HG03139 (cell line): ENCODE results near the gene PTGS1.
"Not testable (repeated sequence)": the region's sequence is repeated elsewhere in the genome, so short reads cannot be mapped to it uniquely, and the experiment has no call there.

ENCODE experiments used
- ATAC-seq: cut with Tn5 transposase; IDR thresholded peaks from one replicate; pipeline ENCODE4 v1.9.1; 2021; ENCODE audit not compliant: unreplicated experiment

Gene PTGS1

DNA sequence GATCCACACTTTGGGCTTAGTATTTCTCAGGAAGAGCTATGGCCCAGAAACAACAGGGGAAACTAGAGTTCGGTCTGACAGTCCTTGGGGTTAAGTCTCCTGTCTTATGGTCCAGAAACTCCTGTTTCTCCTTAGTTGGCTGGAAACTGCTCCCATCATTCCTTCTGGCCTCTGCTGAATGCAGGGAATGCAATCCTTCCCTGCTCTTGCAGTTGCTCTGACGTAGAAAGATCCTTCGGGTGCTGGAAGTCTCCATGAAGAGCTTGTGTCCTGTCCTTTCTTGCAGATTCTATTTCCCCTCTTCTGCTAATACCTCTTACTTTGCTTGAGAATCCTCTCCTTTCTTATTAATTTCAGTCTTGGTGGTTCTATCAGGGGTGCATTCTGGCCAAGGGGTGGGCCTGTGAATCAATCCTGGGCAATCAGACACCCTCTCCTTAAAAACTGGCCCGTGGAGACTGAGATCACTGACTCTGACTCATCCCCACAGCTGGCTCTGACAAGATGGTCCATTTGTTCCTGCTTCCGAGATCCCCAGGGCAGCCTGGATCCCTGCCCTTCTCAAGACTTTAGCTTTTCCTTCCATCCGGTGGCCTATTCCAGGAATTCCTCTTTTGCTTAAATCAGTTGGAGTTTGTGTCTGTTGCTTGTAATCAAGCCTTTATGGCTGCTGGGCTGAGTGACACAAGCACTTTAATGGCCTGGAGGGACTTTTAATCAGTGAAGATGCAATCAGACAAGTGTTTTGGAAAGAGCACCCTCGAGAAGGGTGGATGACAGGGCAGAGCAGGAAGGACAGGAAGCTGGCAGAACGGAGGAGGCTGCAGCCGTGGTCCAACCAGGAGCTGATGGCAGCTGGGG is 23.7 kb downstream of the PTGS1 start:
- ATAC-seq = no peak

DNA sequence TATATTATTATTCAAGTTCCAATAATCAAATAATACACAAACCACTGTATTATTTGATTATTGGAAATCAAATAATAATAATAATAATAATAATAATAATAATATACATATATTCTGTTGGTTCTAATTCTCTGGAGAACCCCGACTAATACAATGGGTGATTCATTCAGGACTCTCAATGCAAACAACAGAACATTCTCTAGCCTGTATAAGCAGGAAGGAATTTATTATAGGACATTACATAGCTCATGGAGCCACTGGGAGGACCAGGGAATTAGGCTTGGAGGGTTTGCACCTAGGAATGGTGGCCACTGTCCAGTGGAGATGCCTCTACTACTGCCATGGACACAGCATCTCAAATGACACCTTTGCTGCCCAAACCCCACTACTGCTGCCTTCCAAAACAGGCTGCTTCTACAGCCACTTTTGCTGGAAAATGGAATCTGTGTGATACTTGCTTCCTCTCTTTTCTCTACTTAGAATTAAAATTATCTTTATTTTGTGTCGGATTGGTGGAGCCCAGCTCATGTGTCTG is 25.9 kb downstream of the PTGS1 start:
- ATAC-seq = no peak

DNA sequence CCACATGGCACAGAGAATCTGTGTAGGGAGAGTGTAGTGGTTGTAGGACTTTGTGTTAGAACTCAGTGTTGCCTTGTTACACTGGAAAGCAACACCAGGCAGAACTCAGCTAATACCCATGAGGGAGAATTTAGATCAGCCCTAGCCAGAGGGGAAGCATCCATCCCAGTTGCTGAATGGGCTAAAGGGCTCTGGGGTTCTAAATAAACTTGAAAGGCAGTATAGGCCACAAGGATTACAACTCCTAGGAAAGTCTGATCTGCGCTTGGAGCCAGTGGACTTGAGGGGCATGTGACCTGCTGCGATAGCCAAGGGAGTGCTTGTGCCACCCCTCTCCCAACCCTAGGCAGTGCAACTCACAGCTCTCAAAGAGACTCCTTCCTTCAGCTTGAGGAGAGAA is 26.9 kb downstream of the PTGS1 start:
- no peak for ATAC-seq

DNA sequence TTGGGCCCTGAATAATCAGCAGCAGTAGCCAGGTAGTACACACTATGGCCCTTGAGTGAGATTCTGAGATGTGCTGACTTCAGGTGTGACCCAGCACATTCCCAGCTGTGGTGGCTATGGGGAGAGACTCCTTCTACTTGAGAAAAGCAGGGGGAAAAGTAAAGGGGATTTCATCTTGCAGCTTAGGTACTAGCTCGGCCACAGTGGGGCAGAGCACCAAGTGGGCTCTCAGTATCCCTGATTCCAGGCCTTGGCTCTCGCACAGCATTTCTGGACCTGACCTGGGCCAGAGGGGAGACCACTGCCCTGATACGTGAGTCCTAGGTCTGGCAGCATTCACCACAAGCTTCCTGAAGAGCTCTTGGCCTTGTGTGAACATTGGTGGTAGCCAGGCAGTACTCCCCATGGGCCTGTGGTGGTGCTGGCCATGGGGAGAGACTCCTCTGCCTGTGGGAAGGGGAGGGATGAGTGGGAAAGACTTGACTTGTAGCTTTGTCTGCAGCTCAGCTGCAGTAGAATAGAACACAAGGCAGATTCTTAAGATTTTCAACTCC is 27.6 kb downstream of the PTGS1 start:
- no peak for ATAC-seq

DNA sequence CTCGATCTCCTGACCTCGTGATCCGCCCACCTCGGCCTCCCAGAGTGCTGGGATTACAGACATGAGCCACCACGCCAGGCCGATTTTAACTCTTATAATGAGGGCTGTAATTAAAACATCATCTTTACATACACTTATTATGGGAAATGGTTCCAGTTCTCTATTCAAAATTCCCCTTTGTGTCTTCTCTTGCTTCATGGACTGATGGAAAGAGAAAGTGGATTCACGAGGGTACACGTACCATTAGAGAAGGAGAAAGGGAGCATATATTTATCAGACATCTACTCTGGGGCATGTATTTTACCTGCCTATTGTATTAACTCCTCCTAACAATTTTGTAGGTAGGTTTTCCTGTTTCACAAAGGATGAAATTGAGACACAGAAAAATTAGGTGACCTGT is 31.1 kb downstream of the PTGS1 start:
- no peak for ATAC-seq

DNA sequence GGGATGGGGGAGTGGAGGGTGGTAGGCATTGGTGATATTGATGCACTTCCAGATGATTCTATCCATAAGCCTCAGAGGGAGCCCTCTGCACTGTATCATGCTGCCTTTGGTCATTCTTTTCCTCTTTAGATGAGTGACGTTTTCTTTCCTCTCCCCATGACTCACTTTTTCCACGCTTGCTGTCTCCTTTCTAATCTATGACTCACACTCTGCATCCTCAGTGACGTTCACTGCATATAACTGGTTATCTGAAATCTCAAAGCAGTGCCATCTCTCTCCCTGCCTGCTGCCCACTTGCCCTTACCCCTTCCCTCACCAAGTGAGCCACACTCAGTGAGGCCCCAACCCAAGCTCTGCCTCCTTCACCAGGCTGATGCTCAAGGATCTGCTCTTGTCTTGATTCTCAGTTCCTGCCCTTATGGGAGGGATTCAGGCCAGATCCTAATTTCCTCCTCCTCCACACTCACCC is 31.6 kb downstream of the PTGS1 start:
- no peak for ATAC-seq

DNA sequence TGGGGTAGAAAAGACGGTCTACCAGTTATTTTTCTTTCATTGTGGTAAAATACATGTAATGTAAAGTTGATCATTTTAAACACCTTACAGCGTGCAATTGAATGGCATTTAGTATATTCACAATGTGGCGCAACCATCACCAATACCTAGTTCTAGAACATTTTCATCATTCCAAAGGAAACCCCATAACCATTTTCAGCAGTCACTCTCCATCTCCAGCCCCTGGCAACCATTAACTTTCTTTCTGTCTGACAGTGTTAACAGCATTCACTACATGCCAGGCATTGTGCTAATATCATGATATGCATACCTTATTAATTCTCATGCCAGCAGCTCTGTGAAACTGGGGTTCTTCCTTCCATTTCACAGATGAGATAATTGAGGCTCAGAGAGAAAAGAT is 32.0 kb downstream of the PTGS1 start:
- no peak for ATAC-seq

DNA sequence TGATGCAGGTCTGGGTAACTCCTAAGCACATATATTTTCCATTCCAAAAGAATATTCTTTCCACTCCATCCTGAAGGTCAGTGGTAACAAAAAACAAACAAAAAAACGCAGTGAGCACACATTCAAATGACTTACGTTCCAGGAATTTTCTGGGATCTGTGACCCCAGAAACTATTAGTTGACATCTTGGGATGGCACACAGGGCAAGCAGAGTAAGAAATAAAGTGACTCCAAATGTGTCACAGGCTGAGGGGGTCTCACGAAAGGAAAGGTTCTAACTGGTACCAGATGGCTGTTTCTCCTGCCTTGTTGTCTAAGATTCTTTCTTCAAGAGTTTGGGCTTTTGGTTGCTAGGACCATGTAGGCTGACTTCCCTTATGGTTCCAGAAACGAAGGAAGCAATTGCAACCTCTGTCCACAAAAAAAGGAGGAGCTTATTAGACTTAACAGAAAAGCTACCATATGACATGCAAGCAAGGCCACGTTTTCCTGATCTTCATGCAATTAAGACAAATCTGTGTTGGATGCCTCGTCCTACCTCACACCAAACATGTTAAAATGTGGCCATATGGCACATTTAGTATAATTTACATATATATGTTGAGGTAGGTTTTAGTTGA is 32.7 kb downstream of the PTGS1 start:
- ATAC-seq = no peak

DNA sequence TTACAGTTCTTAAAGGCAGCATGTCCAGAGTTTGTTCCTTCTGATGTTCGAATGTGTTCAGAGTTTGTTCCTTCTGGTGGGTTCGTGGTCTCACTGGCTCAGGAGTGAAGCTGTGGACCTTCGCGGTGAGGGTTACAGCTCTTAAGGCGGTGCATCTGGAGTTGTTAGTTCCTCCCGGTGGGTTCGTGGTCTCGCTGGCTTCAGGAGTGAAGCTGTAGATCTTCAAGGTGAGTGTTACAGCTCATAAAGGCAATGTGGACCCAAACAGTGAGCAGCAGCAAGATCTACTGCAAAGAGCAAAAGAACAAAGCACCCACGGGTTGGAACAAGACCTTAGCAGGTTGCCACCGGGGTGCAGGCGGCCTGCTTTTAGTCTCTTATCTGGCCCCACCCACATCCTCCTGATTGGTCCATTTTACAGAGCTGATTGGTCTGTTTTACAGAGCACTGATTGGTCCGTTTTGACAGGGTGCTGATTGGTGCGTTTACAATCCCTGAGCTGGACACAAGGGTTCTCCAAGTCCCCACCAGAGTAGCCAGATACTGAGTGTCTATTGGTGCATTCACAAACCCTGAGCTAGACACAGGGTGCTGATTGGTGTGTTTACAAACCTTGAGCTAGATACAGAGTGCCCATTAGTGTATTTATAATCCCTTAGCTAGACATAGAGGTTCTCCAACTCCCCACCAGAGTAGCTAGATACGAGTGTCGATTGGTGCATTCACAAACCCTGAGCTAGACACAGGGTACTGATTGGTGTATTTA is 34.7 kb downstream of the PTGS1 start:
- ATAC-seq = not testable (repeated sequence)

DNA sequence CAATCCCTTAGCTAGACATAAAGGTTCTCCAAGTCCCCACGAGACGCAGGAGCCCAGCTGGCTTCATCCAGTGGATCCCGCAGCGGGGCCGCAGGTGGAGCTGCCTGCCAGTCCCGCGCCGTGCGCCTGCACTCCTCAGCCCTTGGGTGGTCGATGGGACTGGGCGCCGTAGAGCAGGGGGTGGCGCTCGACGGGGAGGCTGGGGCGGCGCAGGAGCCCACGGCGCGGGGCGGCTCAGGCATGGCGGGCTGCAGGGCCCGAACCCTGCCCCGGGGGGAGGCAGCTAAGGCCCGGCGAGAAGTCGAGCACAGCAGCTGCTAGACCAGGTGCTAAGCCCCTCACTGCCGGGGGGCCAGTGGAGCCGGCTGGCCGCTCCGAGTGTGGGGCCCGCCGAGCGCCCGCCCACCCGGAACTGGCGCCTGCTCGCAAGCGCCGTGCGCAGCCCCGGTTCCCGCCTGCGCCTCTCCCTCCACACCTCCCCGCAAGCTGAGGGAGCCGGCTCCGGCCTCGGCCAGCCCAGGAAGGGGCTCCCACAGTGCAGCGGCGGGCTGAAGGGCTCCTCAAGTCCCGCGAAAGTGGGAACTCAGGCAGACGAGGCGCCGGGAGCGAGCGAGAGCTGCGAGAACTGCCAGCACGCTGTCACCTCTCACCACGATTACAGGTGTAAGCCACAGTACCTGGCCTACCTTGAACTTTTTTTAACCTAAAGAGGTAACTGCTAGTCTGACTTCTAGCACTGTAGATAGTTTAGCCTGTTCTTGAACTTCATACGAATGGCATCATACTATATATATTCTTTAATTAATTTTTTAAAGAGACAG is 35.5 kb downstream of the PTGS1 start:
- ATAC-seq = no peak

DNA sequence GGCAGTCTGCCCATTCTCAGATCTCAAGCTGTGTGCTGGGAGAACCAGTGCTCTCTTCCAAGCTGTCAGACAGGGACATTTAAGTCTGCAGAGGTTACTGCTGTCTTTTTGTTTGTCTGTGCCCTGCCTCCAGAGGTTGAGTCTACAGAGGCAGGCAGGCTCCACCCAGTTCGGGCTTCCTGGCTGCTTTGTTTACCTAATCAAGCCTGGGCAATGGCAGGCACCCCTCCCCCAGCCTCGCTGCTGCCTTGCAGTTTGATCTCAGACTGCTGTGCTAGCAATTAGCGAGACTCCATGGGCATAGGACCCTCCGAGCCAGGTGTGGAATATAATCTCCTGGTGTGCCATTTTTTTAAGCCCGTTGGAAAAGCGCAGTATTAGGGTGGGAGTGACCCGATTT is 43.3 kb downstream of the PTGS1 start:
- ATAC-seq = not testable (repeated sequence)

DNA sequence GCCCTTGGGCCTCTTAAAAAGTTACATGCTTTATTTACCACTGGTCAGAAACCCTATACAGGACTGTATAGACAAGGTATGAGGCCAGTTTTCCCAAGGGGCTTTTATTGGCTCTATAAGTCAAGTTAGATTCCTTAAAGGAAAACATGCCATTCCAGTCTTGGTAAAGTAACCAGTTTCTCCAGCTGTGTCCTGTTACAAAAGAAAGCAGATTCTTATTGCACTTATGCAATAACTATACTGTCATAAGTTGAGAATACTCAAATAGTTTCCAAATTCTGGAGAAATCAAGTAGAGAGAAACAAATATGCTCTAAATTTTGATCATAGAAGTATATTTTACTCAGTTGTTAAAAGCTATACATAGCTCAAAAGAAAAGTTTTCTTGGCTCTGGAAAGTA is 47.2 kb downstream of the PTGS1 start:
- no peak for ATAC-seq

DNA sequence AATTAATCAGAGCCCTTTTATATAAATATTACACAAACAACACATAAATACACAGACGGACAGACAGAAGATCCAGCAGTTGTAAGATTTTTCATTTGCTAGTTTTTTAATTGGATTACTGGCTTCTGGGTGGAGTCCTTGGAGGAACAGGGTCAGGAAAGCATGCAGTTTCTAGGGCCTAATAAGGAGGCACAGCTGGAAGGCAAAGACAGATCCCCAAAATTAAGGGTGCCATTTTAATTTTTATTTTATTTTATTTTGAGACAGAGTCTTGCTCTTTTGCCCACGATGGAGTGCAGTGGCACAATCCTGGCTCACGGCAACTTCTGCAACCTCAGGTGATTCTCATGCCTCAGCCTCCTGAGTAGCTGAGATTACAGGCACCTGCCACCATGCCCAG is 49.5 kb downstream of the PTGS1 start:
- no peak for ATAC-seq

DNA sequence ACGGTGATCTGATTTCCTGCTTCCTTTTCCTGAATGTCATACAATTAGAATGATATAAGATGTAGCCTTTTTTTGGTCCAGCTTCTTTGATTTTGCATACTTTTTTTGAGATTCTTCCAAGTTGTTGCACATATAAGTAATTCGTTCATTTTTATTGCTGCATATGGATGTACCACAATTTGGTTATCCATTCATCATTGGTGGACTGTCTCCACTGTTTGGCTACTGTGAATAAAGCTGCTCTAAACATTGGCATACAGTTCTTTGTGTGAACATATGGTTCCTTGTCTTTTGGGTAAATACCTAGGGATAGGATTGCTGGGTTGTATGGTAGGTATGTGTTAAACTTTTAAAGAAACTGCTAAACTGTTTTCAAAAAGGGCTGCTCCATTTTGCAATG is 54.3 kb downstream of the PTGS1 start:
- ATAC-seq = no peak

DNA sequence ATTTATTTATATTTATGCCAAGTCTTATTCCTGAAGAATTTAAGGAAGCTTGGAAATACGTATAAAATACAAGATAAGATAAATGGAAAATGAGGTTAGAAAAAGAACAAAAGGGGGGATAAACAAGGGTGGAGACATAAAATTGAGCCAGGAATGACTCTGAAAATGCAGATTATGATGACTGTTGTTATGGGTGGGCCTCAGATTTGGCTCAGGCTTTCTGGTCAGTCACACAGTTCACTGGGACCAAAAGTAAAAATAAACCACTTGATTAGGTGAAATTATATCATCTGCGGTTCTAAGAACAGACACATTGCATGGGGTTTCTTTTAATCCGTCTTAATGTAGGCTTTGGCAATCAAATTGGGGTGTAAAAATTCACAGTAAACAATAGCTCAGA is 55.9 kb downstream of the PTGS1 start:
- ATAC-seq = no peak

DNA sequence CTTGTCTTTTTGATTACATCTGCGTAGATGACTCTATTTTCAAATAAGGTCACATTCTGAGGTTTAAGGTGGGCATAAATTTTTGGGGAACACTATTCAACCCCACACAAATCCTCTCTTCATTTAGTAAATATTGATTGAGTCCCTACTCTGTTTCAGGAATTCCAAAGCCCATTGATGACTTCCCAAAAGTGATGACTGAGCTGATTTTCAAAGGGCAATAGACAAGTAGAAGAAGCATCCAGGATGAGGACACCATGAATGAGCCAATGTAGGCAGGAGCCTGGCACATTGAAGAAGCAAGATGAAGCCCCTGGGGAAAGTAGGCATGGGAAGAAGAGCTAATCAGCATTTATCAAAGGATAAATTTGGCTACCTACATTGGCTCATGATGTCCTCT is 71.7 kb downstream of the PTGS1 start:
- no peak for ATAC-seq

DNA sequence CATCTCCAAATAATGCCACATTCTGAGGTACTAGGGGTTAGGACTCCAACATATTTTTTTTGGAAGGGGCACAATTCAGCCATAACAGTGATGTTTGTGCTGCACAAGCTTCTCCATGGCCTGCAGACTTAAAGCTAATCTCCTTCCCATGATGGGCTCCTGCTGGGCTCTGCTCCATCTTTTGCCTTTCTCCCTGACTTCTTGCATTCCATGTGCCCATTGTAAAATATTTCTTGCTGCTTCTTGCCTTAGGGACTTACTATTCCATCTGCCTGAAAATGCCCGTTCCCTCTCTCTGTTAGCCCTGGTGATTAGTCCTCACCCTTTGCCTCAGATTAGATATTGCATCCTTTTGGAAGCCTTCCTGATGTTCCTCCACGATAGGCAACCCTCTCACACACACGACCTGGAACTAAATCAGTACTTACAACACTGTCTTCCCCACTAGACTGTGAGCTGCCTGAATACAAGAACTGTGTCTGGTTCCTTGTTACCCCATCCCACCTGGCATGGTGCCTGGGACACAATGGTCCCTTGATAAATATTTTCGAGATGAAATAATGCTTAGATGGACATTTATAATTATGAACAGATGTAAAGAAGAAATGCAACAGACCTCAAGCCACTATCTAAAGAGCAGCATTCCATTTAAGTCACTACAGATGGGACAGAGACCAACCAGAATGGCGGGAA is 73.4 kb downstream of the PTGS1 start:
- ATAC-seq = no peak
